ENCODE data around the gene ACTL7B. TPM values are rescaled to one million over a fixed set of nuclear protein-coding genes. Genes with fewer than 3 reads are reported as not detected.

ACTL7B gene
- total and polyA plus RNA-seq, 7 donors: 0.27 TPM; not detected in 6

GRCh38 chr9:108861464-108861863 is 5.7 kb upstream of the ACTL7B start:
- WGBS, 2 donors: 70 to 74% methylated on average over 7 of the region's 7 CpGs
- DNase-seq: no peak
- intact Hi-C loops (cut with DNase I): no loop called here

GRCh38 chr9:108860764-108861163 is 5.0 kb upstream of the ACTL7B start:
- H3K27me3 ChIP-seq: no peaks in the 10 kb centered on the region
- no peaks in the 10 kb centered on the region for H3K9me3 ChIP-seq
- no peak for TF ChIP-seq CTCF (IDR thresholded peaks at IDR 0.05)
- TF ChIP-seq EP300 (IDR thresholded peaks at IDR 0.05): no peak
- no peak for DNase-seq
- intact Hi-C loops (cut with DNase I): no loop called here
- H3K36me3 ChIP-seq: no peaks in the 10 kb centered on the region
- 55 to 85% methylated on average over 2 of the region's 2 CpGs for WGBS, 2 donors
- H3K4me3 ChIP-seq: no peak overlapping the region
- no peaks in the 10 kb centered on the region for H3K4me1 ChIP-seq
- no peak overlapping the region for H3K27ac ChIP-seq

More at GRCh38 chr9:108861464-108861863, 5.7 kb upstream of the ACTL7B start:
- Histone ChIP-seq H3K4me1 (no peaks in the 10 kb centered on the region), H3K36me3 (no peaks in the 10 kb centered on the region), H3K9me3 (no peaks in the 10 kb centered on the region), H3K27ac (no peak overlapping the region), H3K27me3 (no peaks in the 10 kb centered on the region), H3K4me3 (no peak overlapping the region)
- TF ChIP-seq POLR2A (IDR thresholded peaks at IDR 0.05) (no peak), POLR2AphosphoS5 (IDR thresholded peaks at IDR 0.05) (no peak), CTCF (IDR thresholded peaks at IDR 0.05) (no peak), EP300 (IDR thresholded peaks at IDR 0.05) (no peak)

- no peaks in the 10 kb centered on the region for H3K9me3 ChIP-seq
- TF ChIP-seq POLR2AphosphoS5 (IDR thresholded peaks at IDR 0.05) (no peak), CTCF (IDR thresholded peaks at IDR 0.05) (no peak), EP300 (IDR thresholded peaks at IDR 0.05) (no peak), POLR2A (IDR thresholded peaks at IDR 0.05) (no peak)
- no peaks in the 10 kb centered on the region for H3K4me1 ChIP-seq
- 68 to 86% methylated on average over 4 of the region's 4 CpGs for WGBS, 2 donors
- no peak overlapping the region for H3K27ac ChIP-seq
- H3K4me3 ChIP-seq: no peak overlapping the region
- no peaks in the 10 kb centered on the region for H3K36me3 ChIP-seq
- intact Hi-C loops (cut with DNase I): no loop called here
- no peak for DNase-seq
- no peaks in the 10 kb centered on the region for H3K27me3 ChIP-seq
These were observed 4.6 kb upstream of the ACTL7B start for GRCh38 chr9:108860354-108860753.

GRCh38 chr9:108859459-108860114 is 3.8 kb upstream of the ACTL7B start:
- no peak for TF ChIP-seq POLR2AphosphoS5 (IDR thresholded peaks at IDR 0.05)
- TF ChIP-seq EP300 (IDR thresholded peaks at IDR 0.05): no peak
- TF ChIP-seq CTCF (IDR thresholded peaks at IDR 0.05): no peak
- TF ChIP-seq POLR2A (IDR thresholded peaks at IDR 0.05): no peak
- H3K4me1 ChIP-seq: no peaks in the 10 kb centered on the region
- WGBS, 2 donors: 83 to 92% methylated on average over 3 of the region's 3 CpGs
- no peaks in the 10 kb centered on the region for H3K27me3 ChIP-seq
- H3K9me3 ChIP-seq: no peaks in the 10 kb centered on the region
- H3K27ac ChIP-seq: no peak overlapping the region
- H3K4me3 ChIP-seq: no peak overlapping the region
- intact Hi-C loops (cut with DNase I): no loop called here
- no peak for DNase-seq
- H3K36me3 ChIP-seq: no peaks in the 10 kb centered on the region

GRCh38 chr9:108857572-108857971 is 1.8 kb upstream of the ACTL7B start:
- Histone ChIP-seq H3K4me3 (no peak overlapping the region), H3K4me1 (no peaks in the 10 kb centered on the region), H3K9me3 (no peaks in the 10 kb centered on the region), H3K27me3 (no peaks in the 10 kb centered on the region), H3K36me3 (no peaks in the 10 kb centered on the region), H3K27ac (no peak overlapping the region)
- DNase-seq: no peak
- intact Hi-C loops (cut with DNase I): no loop called here
- no peak for TF ChIP-seq EP300 (IDR thresholded peaks at IDR 0.05)
- TF ChIP-seq POLR2AphosphoS5 (IDR thresholded peaks at IDR 0.05): no peak
- no peak for TF ChIP-seq POLR2A (IDR thresholded peaks at IDR 0.05)
- TF ChIP-seq CTCF (IDR thresholded peaks at IDR 0.05): no peak
- 92 to 95% methylated on average over 6 of the region's 6 CpGs for WGBS, 2 donors
